NCI-H1417 treated with DMSO at 0.1 percent for 48 hours (cell line): Measurements from ENCODE around the gene PPT2.
A peak's percentile ranks its signal among the peaks of the same experiment; 100 is the strongest.

Experiments used
- DNase-seq: peaks from one replicate; lab custom pipeline; 2025; lab: John Stamatoyannopoulos, UW

The PPT2 gene

GRCh38 chr6:32151863-32152768 lies 1.8 kb upstream of the PPT2 start, which contains the start of gene PRRT1:
TSS of gene PRRT1 (minus strand) at chr6:32151939. CDS start at chr6:32151827, 112 bp downstream.
- DNase-seq, result no peak

DNA sequence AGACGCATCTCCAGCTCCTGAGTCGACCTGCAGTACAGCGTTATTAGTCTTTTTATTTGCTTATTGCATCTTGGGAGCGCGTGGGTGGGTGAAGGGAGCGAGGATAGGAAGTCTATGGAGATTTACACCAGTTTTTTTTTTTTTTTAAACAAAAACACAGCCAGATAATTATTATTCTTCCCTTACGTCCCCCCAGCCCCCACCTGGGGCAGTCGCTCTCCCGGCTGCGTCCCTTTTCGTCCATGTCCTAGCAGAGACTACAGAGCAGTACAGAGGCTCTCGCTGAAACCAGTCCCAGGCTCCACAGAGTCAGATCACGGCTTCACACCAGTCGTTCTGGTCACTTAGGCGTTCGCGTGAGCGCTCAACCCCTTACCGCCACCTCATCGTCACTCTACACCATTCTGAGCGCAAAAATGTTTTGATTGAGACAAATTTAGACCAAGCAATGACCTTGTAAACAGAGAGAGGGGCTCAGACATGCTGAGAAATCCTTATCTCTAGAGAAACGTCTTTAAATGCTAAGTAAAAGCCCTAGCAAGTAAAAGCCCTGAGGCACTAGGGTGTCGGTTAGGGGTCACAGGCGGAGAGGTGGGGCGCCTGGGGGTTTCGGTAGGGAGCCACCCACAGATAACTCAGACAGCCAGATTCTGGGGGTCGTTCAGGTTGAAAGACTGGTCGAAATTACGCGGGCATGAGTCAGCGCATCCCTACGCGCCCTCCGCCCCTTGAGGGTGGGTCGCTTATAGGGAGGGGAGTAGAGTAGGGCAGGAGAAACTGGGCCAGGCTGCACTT lies 975 bp upstream of the PPT2 start:
- DNase-seq, result no peak

DNA sequence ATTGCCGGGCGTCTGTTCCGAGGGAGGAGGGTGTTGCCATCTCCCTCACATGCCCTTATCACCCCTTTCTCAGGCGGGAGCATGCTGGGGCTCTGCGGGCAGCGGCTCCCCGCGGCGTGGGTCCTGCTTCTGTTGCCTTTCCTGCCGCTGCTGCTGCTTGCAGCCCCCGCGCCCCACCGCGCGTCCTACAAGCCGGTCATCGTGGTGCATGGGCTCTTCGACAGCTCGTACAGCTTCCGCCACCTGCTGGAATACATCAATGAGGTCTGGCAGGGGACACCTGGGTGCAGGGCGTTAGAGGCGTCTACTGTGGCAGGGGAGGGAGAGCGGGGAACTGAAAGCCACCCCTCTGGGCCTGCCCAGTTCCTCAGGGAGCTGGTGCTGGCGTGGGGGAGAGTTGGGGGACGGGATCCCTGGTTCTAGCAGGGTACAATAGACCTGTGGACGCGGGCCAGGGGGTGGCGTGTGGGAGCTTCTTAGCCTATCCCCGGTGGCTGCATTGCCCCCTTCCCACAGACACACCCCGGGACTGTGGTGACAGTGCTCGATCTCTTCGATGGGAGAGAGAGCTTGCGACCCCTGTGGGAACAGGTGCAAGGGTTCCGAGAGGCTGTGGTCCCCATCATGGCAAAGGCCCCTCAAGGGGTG lies 697 bp downstream of the PPT2 start:
- DNase-seq, result no peak

DNA sequence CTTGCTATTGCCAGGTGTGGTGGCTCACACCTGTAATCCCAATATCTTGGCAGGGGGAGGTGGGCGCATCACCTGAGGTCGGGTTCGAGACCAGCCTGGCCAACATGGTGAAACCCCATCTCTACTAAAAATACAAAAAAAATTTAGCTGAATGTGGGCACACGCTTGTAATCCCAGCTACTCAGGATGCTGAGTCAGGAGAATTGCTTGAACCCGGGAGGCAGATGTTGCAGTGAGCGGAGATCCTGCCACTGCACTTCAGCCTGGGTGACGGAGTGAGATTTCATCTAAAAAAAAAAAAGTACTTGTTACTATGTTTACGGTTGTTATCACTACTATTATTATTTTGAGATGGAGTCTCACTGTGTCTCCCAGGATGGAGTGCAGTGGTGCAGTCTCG lies 3.0 kb downstream of the PPT2 start:
- no peak for DNase-seq

DNA sequence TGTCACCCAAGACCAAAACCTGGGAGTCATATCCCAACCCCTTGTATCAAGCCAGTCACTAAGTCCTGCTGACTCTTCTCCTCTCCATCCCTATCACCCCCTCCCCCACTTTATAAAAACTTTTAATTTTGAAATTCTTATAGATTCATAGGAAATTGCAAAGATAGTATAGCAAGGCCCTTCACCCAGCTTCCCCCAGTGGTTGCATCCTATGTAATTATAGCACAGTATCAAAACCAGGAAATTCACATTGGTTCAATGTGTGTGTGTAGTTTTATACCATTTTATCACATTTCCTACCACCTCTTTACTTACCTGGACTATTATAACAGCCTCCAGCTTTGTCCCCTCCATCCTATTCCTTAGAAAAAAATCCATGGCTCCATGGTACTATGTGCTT lies 4.1 kb downstream of the PPT2 start:
- DNase-seq, result no peak

DNA sequence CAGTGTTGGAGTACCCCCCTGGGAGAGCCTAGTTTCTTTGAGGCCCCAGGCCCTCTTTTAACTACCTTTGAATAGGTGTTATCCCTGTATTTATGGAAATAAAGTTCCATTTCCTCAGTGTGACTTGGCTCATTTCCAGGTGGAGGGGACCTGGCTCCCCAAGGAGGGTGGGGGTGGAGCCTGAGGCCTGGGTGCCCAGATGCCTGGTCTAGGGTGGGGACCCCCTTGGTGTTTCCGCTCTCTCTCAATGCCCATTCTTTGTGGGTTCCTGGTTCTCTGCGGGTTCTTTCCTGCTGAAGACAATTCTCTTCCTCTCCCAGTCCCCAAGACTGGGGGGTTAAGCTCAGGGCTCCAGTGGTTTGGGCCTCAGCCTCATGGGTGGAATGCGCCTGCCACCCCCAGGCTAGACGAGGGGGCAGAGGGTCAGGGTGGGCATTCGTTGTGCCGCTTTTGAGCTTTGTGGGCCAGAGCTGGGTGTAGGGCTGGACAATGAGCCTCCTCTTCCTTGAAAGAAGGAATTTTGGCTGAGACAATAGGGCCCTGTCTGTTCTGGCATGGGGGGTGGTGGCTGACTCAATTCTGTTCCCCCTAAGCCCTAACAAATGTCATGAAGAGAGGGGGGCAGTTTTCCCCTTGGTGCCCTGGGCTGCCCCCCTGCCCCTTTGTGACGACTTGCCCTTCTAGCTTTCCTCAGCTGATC lies 9.8 kb downstream of the PPT2 start:
- DNase-seq, result no peak

- no peak for DNase-seq
Observed at GRCh38 chr6:32164295-32164694, 10.4 kb downstream of the PPT2 start, which contains the start of gene EGFL8. TSS of gene EGFL8 (plus strand) at chr6:32164595. CDS start at chr6:32166166, 1,571 bp downstream.

- no peak for DNase-seq
Observed at GRCh38 chr6:32166411-32167061, 12.6 kb downstream of the PPT2 start.

DNA sequence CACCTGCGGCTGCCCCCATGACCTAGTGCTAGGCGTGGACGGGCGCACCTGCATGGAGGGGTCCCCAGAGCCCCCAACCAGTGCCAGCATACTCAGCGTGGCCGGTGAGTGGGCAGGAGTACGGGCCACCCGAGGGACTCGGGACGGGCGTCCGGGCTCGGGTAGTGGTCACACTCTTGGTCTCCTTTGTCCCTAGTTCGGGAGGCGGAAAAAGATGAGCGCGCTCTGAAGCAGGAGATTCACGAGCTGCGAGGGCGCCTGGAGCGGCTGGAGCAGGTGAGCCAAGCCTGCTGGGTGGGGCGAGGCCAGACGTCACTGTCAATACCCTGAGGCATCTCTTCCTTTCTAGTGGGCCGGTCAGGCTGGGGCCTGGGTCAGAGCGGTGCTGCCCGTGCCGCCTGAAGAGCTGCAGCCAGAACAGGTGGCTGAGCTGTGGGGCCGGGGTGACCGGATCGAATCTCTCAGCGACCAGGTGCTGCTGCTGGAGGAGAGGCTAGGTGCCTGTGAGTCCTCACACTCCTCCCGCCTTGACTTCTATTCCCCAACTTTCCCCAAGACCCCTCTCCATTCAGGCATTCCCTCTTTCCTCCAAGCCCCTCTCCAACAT lies 13.3 kb downstream of the PPT2 start:
- no peak for DNase-seq

DNA sequence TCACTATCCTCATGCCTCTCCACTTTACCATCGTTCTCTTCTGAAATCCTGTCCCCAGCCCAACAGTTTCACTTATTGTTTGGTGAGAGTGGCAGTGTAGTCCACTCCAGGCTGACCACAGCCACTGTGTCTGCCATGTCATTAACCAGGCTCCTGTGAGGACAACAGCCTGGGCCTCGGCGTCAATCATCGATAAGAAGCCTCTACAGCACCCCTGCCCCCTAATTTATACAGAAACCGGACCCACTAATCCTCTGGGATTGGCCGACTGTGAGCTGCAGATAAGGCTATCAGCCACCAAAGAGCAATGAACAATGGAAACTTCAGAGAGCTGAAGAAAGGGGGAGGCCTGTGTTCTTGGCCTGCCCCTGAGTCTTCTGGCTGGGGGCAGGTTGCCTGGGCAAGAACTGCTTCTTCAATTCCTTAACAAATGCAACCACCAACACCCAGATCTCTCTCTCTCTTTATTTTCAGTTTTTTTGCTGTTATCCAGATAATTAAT lies 13.9 kb downstream of the PPT2 start:
- no peak for DNase-seq

DNA sequence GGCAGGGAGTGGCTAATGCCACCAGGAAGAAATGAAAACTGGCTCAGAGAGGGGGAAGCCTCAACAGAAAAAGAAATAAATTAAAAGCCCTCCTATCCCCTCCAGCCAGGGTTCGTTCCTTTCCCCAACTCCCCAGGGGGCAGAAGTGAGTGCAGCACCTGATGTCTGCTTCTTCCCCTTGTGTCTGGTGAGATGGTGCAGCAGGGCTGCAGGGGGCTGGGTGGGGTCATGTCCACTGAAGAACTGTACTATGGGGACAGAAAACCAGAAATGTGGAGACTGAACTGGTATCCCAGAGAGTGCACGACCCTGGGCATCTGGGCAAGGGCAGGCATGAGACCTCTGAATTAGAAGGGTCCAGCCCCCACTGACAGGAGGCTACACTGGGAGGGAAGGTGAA lies 14.4 kb downstream of the PPT2 start:
- DNase-seq, result no peak

DNA sequence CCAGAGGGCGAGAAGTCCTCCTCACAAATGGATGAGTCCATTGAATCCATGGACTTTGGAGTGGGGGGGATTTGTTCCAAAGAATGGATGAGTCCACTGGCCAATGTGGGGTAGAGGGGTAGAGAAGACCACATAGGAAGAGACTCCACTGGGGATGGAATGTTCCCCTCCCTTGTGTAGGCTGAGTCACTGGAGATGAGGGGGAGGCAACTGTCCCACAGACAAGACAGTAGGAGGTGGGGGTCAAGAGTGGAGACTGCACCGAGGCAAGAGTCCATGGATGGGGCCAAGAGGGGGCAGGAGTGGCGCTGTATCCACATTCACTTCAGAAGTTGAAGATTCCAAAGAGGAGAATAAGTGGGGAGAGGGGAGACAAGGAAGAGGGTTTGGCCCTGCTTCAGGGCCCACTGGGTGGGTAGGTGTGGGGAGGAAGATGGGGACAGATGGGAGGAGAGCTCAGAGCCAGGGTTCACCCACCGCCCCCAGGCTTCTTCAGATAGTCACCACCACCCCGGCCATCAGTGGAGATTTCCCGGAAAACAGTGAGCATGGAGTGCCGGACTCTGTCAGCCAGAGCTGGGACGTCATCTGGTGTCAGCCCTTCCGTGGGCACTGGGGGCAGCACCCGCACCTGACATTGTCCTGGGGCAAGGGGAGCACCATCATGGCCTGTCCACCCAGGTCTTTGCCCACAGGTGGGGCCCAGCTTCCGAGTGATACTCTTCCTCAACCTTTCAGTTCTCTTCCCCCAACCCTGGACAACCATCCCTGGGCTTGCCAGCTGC lies 15.1 kb downstream of the PPT2 start:
- DNase-seq, result no peak

DNA sequence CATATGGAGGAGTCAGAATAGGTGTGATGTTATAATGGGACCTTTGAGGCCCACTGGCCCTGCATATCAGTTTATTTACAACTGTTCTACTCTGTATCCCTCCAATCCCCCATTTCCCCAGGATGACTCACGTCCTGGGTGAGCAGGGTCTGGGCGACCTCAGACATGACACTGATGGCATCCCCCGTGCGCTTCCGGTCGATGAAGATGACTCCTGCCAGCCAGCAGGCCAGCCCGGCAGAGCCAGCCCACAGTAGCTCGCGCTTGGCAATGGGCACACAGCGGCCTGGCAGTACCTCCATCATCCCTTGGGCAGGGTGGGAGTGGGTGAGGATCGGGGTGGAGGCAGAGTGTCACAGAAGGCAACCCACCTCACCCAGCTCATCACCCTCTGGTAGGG lies 16.4 kb downstream of the PPT2 start:
- DNase-seq, result no peak

DNA sequence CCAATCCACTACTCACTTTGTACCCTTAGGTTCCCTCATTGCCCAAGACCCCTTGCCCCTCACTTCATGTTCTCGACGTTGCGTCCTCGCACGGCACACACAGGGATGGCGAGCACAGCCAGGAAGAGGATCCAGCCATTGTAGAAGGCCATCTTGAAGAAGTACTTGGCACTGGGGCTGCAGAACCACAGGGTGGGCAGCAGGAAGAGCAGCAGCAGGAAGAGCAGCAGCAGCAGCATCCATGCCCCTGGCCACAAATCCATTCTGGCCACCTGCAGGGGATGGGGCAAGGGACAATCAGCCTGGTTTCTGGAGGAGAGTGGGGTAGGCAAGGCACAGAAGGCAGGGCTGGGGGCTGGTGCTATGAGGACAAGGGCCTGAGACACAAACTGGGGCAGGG lies 17.3 kb downstream of the PPT2 start:
- no peak for DNase-seq

DNA sequence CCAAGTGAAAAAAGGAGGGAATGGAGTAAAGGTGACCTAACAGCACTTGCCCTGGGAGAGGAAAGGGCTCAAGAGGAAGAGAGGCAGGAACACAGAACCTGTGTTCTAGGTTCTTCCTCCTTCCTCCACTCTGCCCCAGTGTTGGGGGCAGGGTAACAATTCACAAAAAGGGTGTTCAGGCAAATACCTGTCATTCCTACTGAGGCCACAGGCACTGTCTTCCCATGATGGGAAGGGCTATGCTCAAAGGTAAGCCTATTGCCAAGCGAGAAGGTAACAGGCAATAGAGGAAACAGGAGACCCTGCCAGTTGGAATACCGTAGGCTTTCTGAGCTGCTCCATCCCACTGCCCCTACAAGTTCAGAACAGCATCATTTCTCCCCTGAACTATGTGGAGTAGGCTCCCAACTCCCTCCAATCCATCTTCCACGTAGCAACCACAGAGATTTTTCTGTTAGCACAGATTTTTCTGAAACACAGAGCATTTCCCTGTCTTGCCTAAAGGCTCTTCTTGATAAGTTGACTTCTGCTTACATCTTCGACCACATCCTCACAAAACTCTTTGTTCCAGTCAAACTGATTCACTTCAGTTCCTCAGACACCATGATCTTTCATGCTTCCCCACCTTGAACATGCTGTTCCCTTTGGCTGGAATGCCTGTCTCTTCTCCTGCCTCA lies 19.2 kb downstream of the PPT2 start:
- DNase-seq, result no peak

- DNase-seq, result no peak
Observed at GRCh38 chr6:32174416-32174815, 20.5 kb downstream of the PPT2 start.

- no peak for DNase-seq
Observed at GRCh38 chr6:32175322-32175710, 21.4 kb downstream of the PPT2 start.

DNA sequence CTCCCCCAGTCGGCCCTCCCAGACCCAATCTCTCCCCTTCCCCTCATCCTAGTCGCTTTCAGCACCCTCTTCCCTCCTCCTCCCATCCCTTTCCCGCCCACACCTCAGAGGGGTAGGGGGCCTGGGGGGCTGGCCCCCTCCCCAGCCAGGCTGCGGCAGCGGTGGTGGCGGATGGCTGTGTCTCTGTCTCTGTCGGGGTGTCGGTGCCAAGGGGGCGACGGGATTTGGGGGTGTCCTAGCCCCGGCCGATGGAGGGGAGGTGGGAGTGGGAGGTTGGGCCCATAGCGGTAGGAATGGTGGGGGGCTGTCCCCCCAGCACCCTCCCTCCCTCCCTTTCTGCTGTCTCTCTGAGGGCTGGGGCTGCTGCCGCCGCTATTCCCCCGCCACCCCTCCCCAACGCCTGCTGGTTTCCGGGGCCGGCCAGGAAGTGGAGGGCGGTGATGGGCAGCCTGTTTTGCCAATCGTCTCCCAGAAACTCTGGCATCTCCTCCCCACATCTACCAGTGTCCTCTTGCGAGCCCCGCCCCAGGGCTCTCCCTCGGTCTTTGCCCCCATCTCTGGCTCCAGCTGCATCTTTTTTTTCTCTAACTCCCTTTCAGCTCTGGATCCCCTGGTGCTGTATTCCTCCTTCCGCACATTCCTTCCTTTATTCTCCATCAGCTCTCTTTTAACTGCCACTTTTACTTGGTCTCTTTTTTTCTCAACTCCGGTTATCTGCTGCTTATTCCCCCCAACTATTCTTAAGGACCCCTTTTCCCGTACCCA lies 22.0 kb downstream of the PPT2 start, which contains the start of gene AGPAT1:
Gene AGPAT1, minus strand, starts transcription at position 374 of the 765 bp plus-strand sequence. CDS start 4,588 bp downstream, outside the sequence.
- peak; percentile 71 for DNase-seq
